ENCODE results near the gene RASSF7. TPM values are rescaled to one million over a fixed set of nuclear protein-coding genes. Genes with fewer than 3 reads are reported as not detected.
A peak's percentile ranks its signal among the peaks of the same experiment; 100 is the strongest.

Gene RASSF7
- total and polyA plus RNA-seq, 5 donors from 2014 or later, result 23.9 to 34.2 (median 31.4) TPM

DNA sequence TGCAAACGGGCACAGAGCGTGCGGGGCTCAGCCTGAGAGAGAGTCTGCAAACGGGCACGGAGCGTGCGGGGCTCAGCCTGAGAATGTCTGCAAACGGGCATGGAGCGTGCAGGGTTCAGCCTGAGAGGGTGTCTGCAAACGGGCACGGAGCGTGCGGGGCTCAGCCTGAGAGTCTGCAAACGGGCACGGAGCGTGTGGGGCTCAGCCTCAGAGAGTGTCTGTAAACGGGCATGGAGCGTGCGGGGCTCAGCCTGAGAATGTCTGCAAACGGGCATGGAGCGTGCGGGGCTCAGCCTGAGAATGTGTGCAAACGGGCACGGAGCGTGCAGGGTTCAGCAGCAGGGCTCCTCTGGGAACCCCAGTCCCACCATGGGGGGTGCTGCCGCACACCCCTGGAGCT, 29.0 kb downstream of the RASSF7 start:
- peaks cover 43% of the 10 kb centered on the region for H3K36me3 Mint-ChIP-seq
- peaks cover 76% of the 10 kb centered on the region for H3K36me3 ChIP-seq (ENCODE audit: control insufficient read depth, insufficient read depth, low read length)
- peak overlapping the region in 2 of 3 donors; percentile 43 to 65 for H3K27ac Mint-ChIP-seq

DNA sequence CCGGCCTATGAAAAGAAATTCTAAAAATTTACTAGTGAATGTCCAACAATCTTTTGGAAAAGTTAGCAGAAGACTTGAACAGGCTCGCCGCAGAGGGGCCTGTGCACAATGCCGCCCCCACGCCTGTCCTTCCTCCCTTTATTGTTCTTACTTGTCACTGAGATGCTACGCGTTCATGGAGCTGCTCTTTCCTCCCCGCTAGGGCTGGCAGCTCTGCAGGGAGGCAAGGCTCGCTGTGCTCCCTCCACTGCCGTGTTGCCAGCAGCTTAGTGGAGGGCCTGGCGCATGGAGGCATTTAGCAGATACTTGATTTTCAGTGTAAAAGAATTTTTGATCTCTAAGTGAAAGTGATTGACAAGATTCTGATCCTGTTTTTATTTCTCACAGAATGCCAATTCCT, 30.2 kb downstream of the RASSF7 start:
- Histone ChIP-seq H3K4me3 (ENCODE audit: low read depth, low read length) (no peak overlapping the region), H3K27ac (ENCODE audit: insufficient read depth, low read length, poor library complexity, severe bottlenecking) (no peak overlapping the region), H3K9me3 (ENCODE audit: control insufficient read depth in 2 of 2, low read length in 2 of 2) (no peaks in the 10 kb centered on the region), H3K36me3 (ENCODE audit: control insufficient read depth, insufficient read depth, low read length) (peaks cover 85% of the 10 kb centered on the region), H3K27me3 (ENCODE audit: control insufficient read depth, insufficient read depth, low read length) (no peaks in the 10 kb centered on the region), H3K4me1 (ENCODE audit: control insufficient read depth, insufficient read depth, low read length, poor library complexity, severe bottlenecking) (peaks cover 16% of the 10 kb centered on the region)
- ATAC-seq (ENCODE audit: low read depth in 2 of 2) (no peak), DNase-seq (no peak)
- Mint-ChIP-seq H3K4me3 (no peak overlapping the region), H3K27me3 (no peaks in the 10 kb centered on the region), H3K36me3 (peaks cover 43% of the 10 kb centered on the region), H3K4me1 (peaks cover 0 to 26% (median 11%) of the 10 kb centered on the region in 4 donors), H3K9me3 (no peaks in the 10 kb centered on the region), H3K27ac (no peak overlapping the region)

More for the DNA sequence above, 29.0 kb downstream of the RASSF7 start:
- no peak overlapping the region for H3K4me3 ChIP-seq (ENCODE audit: low read depth, low read length)
- H3K9me3 ChIP-seq (ENCODE audit: control insufficient read depth in 2 of 2, low read length in 2 of 2), result no peaks in the 10 kb centered on the region
- peaks cover 16% of the 10 kb centered on the region for H3K4me1 ChIP-seq (ENCODE audit: control insufficient read depth, insufficient read depth, low read length, poor library complexity, severe bottlenecking)
- Mint-ChIP-seq H3K27me3 (no peaks in the 10 kb centered on the region), H3K4me3 (no peak overlapping the region), H3K4me1 (peaks cover 0 to 26% (median 11%) of the 10 kb centered on the region in 4 donors), H3K9me3 (no peaks in the 10 kb centered on the region)
- DNase-seq (no peak), ATAC-seq (ENCODE audit: low read depth in 2 of 2) (no peak)
- no peaks in the 10 kb centered on the region for H3K27me3 ChIP-seq (ENCODE audit: control insufficient read depth, insufficient read depth, low read length)
- H3K27ac ChIP-seq (ENCODE audit: insufficient read depth, low read length, poor library complexity, severe bottlenecking), result no peak overlapping the region

DNA sequence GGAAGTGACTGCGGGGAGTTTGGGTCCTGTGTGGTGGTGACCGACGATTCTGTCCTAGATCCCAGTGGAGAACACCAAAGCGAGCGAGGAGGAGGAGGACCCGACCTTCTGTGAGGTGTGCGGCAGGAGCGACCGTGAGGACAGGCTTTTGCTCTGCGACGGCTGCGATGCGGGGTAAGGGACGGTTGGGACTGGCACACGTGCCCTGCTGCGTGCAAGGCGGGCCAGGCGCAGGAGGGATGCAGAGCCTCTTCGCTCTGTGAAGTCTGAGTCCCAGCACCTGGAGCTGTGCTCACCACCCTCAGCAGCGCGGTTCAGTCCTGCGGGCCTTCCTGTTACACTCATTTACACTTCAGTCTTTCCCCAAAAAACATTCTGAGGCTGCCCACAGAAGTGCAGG, 31.7 kb downstream of the RASSF7 start:
- Histone ChIP-seq H3K27ac (ENCODE audit: insufficient read depth, low read length, poor library complexity, severe bottlenecking) (no peak overlapping the region), H3K4me3 (ENCODE audit: low read depth, low read length) (no peak overlapping the region), H3K36me3 (ENCODE audit: control insufficient read depth, insufficient read depth, low read length) (peaks cover 81% of the 10 kb centered on the region), H3K9me3 (ENCODE audit: control insufficient read depth in 2 of 2, low read length in 2 of 2) (no peaks in the 10 kb centered on the region), H3K4me1 (ENCODE audit: control insufficient read depth, insufficient read depth, low read length, poor library complexity, severe bottlenecking) (peaks cover 9% of the 10 kb centered on the region), H3K27me3 (ENCODE audit: control insufficient read depth, insufficient read depth, low read length) (no peaks in the 10 kb centered on the region)
- H3K4me1 Mint-ChIP-seq, result peaks cover 0 to 17% (median 8%) of the 10 kb centered on the region in 4 donors
- H3K36me3 Mint-ChIP-seq, result peaks cover 34% of the 10 kb centered on the region
- DNase-seq, result no peak
- H3K4me3 Mint-ChIP-seq, result no peak overlapping the region
- H3K27ac Mint-ChIP-seq, result no peak overlapping the region
- no peaks in the 10 kb centered on the region for H3K27me3 Mint-ChIP-seq
- ATAC-seq (ENCODE audit: low read depth in 2 of 2), result no peak
- no peaks in the 10 kb centered on the region for H3K9me3 Mint-ChIP-seq

DNA sequence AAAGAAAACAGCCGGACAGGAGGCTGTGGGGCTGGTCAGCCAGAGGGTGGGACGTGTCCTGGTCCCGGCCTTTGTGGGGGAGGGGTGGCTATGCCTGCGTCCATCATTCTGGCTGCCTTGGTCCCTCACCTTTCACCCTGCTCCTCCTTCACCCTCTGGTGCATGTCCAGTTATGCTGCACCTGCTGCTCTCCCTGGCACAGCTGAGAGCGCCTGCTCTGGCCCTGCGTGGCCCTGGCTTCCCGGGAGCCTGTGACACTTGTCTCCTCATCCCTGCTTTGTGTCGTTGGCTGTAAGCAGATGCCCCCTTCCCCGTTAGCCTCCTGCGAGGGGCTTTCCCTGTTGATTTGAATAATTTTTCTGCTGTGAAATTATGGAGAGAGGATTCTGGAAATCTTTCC, 32.1 kb downstream of the RASSF7 start:
- Mint-ChIP-seq H3K27ac (peak overlapping the region in 1 of 3 donors; percentile 60), H3K27me3 (no peaks in the 10 kb centered on the region), H3K36me3 (peaks cover 31% of the 10 kb centered on the region), H3K4me1 (peaks cover 0 to 12% (median 4%) of the 10 kb centered on the region in 4 donors), H3K4me3 (no peak overlapping the region), H3K9me3 (no peaks in the 10 kb centered on the region)
- no peaks in the 10 kb centered on the region for H3K9me3 ChIP-seq (ENCODE audit: control insufficient read depth in 2 of 2, low read length in 2 of 2)
- no peak overlapping the region for H3K27ac ChIP-seq (ENCODE audit: insufficient read depth, low read length, poor library complexity, severe bottlenecking)
- ATAC-seq (ENCODE audit: low read depth in 2 of 2) (no peak), DNase-seq (no peak)
- H3K4me1 ChIP-seq (ENCODE audit: control insufficient read depth, insufficient read depth, low read length, poor library complexity, severe bottlenecking), result peaks cover 5% of the 10 kb centered on the region
- H3K4me3 ChIP-seq (ENCODE audit: low read depth, low read length), result no peak overlapping the region
- H3K36me3 ChIP-seq (ENCODE audit: control insufficient read depth, insufficient read depth, low read length), result peaks cover 81% of the 10 kb centered on the region
- no peaks in the 10 kb centered on the region for H3K27me3 ChIP-seq (ENCODE audit: control insufficient read depth, insufficient read depth, low read length)

DNA sequence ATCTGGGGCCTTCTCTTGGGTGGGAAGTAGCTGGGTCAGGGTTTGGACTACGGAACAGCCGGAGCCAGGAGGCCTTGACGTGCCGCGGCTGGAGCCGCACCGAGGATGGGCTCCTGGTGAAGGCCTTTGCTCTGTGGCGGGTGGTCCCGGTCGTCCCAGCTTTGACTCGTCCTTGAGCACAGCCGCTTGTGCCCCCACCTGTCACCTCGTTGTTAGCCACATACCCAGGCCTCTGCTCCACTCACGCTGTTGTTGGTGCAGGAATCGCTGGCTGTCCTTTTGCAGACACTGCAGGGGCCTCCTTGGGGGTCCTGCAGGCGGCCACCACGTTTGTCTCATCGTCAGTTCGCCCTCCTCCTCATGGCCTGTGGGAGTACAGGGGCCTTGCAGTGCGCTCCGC, 32.6 kb downstream of the RASSF7 start:
- H3K4me3 ChIP-seq (ENCODE audit: low read depth, low read length), result no peak overlapping the region
- no peaks in the 10 kb centered on the region for H3K27me3 ChIP-seq (ENCODE audit: control insufficient read depth, insufficient read depth, low read length)
- H3K27ac Mint-ChIP-seq, result peak overlapping the region in 1 of 3 donors; percentile 60
- H3K9me3 Mint-ChIP-seq, result no peaks in the 10 kb centered on the region
- H3K36me3 ChIP-seq (ENCODE audit: control insufficient read depth, insufficient read depth, low read length), result peaks cover 83% of the 10 kb centered on the region
- H3K27me3 Mint-ChIP-seq, result no peaks in the 10 kb centered on the region
- peaks cover 0 to 8% (median under 1%) of the 10 kb centered on the region in 4 donors for H3K4me1 Mint-ChIP-seq
- no peak overlapping the region for H3K27ac ChIP-seq (ENCODE audit: insufficient read depth, low read length, poor library complexity, severe bottlenecking)
- no peaks in the 10 kb centered on the region for H3K9me3 ChIP-seq (ENCODE audit: control insufficient read depth in 2 of 2, low read length in 2 of 2)
- peaks cover 28% of the 10 kb centered on the region for H3K36me3 Mint-ChIP-seq
- no peak for ATAC-seq (ENCODE audit: low read depth in 2 of 2)
- H3K4me3 Mint-ChIP-seq, result peak overlapping the region in 1 of 4 donors; percentile 58
- DNase-seq, result no peak
- peaks cover under 1% of the 10 kb centered on the region for H3K4me1 ChIP-seq (ENCODE audit: control insufficient read depth, insufficient read depth, low read length, poor library complexity, severe bottlenecking)

DNA sequence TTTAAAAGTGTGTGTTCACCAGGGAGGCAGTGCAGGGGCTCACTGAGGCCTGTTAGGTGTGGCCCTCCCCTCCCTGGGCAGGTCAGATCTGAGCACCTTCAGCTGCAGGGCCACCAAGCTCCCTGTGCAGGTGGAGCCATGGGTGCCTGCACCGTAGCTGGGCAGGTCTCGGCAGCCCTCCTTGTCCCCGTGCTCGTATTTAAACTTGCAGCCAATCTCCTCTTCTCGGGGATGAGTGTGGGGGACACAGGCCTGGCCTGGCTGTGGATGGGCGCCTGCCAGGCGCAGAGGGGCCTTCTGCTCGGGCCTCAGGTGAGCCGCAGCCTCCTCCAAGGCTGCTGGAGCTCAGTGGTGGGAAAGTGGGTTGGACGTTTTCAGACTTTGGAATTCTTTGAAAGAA, 34.6 kb downstream of the RASSF7 start:
- Mint-ChIP-seq H3K4me3 (no peak overlapping the region), H3K9me3 (no peaks in the 10 kb centered on the region), H3K4me1 (no peaks in the 10 kb centered on the region), H3K36me3 (peaks cover 25% of the 10 kb centered on the region), H3K27me3 (no peaks in the 10 kb centered on the region), H3K27ac (no peak overlapping the region)
- Histone ChIP-seq H3K9me3 (ENCODE audit: control insufficient read depth in 2 of 2, low read length in 2 of 2) (no peaks in the 10 kb centered on the region), H3K4me3 (ENCODE audit: low read depth, low read length) (no peak overlapping the region), H3K36me3 (ENCODE audit: control insufficient read depth, insufficient read depth, low read length) (peaks cover 80% of the 10 kb centered on the region), H3K27ac (ENCODE audit: insufficient read depth, low read length, poor library complexity, severe bottlenecking) (no peak overlapping the region), H3K4me1 (ENCODE audit: control insufficient read depth, insufficient read depth, low read length, poor library complexity, severe bottlenecking) (no peaks in the 10 kb centered on the region), H3K27me3 (ENCODE audit: control insufficient read depth, insufficient read depth, low read length) (no peaks in the 10 kb centered on the region)
- no peak for ATAC-seq (ENCODE audit: low read depth in 2 of 2)
- no peak for DNase-seq

DNA sequence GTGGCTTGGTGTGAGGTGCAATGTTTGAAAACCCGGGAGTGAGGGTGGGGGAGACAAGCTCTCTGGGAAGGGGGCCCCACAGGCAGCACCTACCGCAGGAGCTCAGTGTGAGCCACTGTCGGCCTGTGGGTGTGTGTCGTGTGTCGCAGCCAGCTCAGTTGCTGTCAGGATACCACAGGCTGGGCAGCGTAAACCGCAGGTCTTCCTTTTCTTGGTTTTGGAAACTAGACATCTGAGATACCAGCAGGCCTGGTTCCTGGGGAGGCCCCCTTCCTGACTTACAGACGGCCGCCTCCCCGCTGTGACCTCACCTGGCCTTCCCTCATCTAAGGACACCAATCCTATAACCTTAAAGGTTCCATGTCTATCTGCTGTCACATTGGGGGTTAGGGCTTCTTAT, 35.6 kb downstream of the RASSF7 start:
- no peak for DNase-seq
- H3K27ac ChIP-seq (ENCODE audit: insufficient read depth, low read length, poor library complexity, severe bottlenecking), result no peak overlapping the region
- no peaks in the 10 kb centered on the region for H3K4me1 Mint-ChIP-seq
- peaks cover 19% of the 10 kb centered on the region for H3K36me3 Mint-ChIP-seq
- H3K27me3 Mint-ChIP-seq, result no peaks in the 10 kb centered on the region
- H3K36me3 ChIP-seq (ENCODE audit: control insufficient read depth, insufficient read depth, low read length), result peaks cover 80% of the 10 kb centered on the region
- no peak overlapping the region for H3K4me3 Mint-ChIP-seq
- H3K9me3 Mint-ChIP-seq, result no peaks in the 10 kb centered on the region
- H3K4me1 ChIP-seq (ENCODE audit: control insufficient read depth, insufficient read depth, low read length, poor library complexity, severe bottlenecking), result no peaks in the 10 kb centered on the region
- H3K27me3 ChIP-seq (ENCODE audit: control insufficient read depth, insufficient read depth, low read length), result no peaks in the 10 kb centered on the region
- H3K9me3 ChIP-seq (ENCODE audit: control insufficient read depth in 2 of 2, low read length in 2 of 2), result no peaks in the 10 kb centered on the region
- no peak overlapping the region for H3K4me3 ChIP-seq (ENCODE audit: low read depth, low read length)
- no peak for ATAC-seq (ENCODE audit: low read depth in 2 of 2)
- no peak overlapping the region for H3K27ac Mint-ChIP-seq

DNA sequence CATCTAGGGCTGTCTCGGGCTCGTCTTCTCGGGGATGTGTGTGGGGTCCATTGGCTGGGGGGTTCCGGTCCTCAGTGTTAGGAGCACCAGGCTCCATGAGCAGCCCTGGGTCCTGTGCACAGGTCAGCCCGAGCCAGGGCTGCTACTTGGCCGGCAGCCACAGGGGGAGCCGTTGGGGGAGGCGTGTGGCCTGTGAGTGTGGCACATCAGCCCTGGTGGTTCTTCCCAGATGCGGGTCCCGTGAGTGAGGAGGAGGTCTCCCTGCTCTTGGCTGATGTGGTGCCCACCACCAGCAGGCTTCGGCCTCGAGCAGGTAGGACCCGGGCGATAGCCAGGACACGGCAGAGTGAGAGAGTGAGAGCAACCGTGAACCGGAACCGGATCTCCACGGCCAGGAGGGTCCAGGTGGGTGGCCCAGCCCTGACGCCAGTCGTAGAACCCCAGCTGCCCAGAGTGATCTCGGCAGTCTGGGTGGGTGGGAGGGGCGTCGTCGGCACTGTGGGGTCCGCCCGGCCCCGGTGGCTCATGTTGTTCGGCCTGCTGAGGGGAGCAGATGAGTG, 36.5 kb downstream of the RASSF7 start:
- no peaks in the 10 kb centered on the region for H3K27me3 ChIP-seq (ENCODE audit: control insufficient read depth, insufficient read depth, low read length)
- H3K4me3 Mint-ChIP-seq, result no peak overlapping the region
- H3K27ac ChIP-seq (ENCODE audit: insufficient read depth, low read length, poor library complexity, severe bottlenecking), result no peak overlapping the region
- DNase-seq (no peak), ATAC-seq (ENCODE audit: low read depth in 2 of 2) (peak in 1 of 2 donors; percentile 24)
- peaks cover 21% of the 10 kb centered on the region for H3K36me3 Mint-ChIP-seq
- no peaks in the 10 kb centered on the region for H3K27me3 Mint-ChIP-seq
- H3K9me3 ChIP-seq (ENCODE audit: control insufficient read depth in 2 of 2, low read length in 2 of 2), result no peaks in the 10 kb centered on the region
- no peaks in the 10 kb centered on the region for H3K4me1 Mint-ChIP-seq
- H3K27ac Mint-ChIP-seq, result no peak overlapping the region
- no peaks in the 10 kb centered on the region for H3K9me3 Mint-ChIP-seq
- H3K4me1 ChIP-seq (ENCODE audit: control insufficient read depth, insufficient read depth, low read length, poor library complexity, severe bottlenecking), result no peaks in the 10 kb centered on the region
- peaks cover 83% of the 10 kb centered on the region for H3K36me3 ChIP-seq (ENCODE audit: control insufficient read depth, insufficient read depth, low read length)
- no peak overlapping the region for H3K4me3 ChIP-seq (ENCODE audit: low read depth, low read length)
